GM21526 (cell line): ENCODE measurements around the gene KCNMA1.

Experiments used
- ATAC-seq: cut with Tn5 transposase; IDR thresholded peaks from one replicate; pipeline ENCODE4 v1.9.1; 2021; ENCODE audit warnings: moderate library complexity; ENCODE audit not compliant: unreplicated experiment, low FRiP score

Gene KCNMA1

GRCh38 chr10:77212632-77213031 is 425.0 kb downstream of the KCNMA1 start:
- ATAC-seq, result no peak

- no peak for ATAC-seq
Measured at GRCh38 chr10:77210645-77211044, 427.0 kb downstream of the KCNMA1 start.

GRCh38 chr10:77208684-77209256 is 428.8 kb downstream of the KCNMA1 start:
- ATAC-seq, result no peak

- ATAC-seq, result no peak
Measured at GRCh38 chr10:77207828-77208185, 429.8 kb downstream of the KCNMA1 start.

- no peak for ATAC-seq
Measured at GRCh38 chr10:77207182-77207827, 430.3 kb downstream of the KCNMA1 start.

- no peak for ATAC-seq
Measured at GRCh38 chr10:77205135-77205534, 432.5 kb downstream of the KCNMA1 start.

- no peak for ATAC-seq
Measured at GRCh38 chr10:77204171-77204570, 433.4 kb downstream of the KCNMA1 start.

- no peak for ATAC-seq
Measured at GRCh38 chr10:77202857-77203256, 434.8 kb downstream of the KCNMA1 start.

- ATAC-seq, result no peak
Measured at GRCh38 chr10:77201135-77202106, 436.2 kb downstream of the KCNMA1 start.

- no peak for ATAC-seq
Measured at GRCh38 chr10:77197544-77197943, 440.1 kb downstream of the KCNMA1 start.

- no peak for ATAC-seq
Measured at GRCh38 chr10:77196614-77197013, 441.0 kb downstream of the KCNMA1 start.

GRCh38 chr10:77195101-77195500 is 442.5 kb downstream of the KCNMA1 start:
- ATAC-seq, result no peak

- ATAC-seq, result no peak
Measured at GRCh38 chr10:77193001-77193400, 444.6 kb downstream of the KCNMA1 start.

- ATAC-seq, result no peak
Measured at GRCh38 chr10:77192402-77192801, 445.2 kb downstream of the KCNMA1 start.

- no peak for ATAC-seq
Measured at GRCh38 chr10:77191324-77192049, 446.1 kb downstream of the KCNMA1 start.

GRCh38 chr10:77190291-77190690 is 447.3 kb downstream of the KCNMA1 start:
- no peak for ATAC-seq

GRCh38 chr10:77189520-77189919 is 448.1 kb downstream of the KCNMA1 start:
- ATAC-seq, result no peak

GRCh38 chr10:77189075-77189474 is 448.5 kb downstream of the KCNMA1 start:
- ATAC-seq, result no peak

- no peak for ATAC-seq
Measured at GRCh38 chr10:77188521-77188920, 449.1 kb downstream of the KCNMA1 start.

GRCh38 chr10:77188000-77188395 is 449.6 kb downstream of the KCNMA1 start:
- no peak for ATAC-seq
